K562 (cell line): ENCODE measurements around the gene CDKN2C. TPM values are rescaled to one million over a fixed set of nuclear protein-coding genes. Genes with fewer than 3 reads are reported as not detected.

Experiments used
- C11orf30 ChIP-seq: fragments of 450-650 bp; IDR thresholded peaks from 2 replicates; pipeline ENCODE4 v1.6.1; 2016; ENCODE audit warnings: low read depth, mild to moderate bottlenecking
- CCNT2 ChIP-seq: IDR thresholded peaks from 2 replicates; pipeline ENCODE4 v1.6.1; 2011; ENCODE audit warnings: borderline replicate concordance, low read depth, mild to moderate bottlenecking, moderate library complexity, mixed read lengths, low read length; ENCODE audit not compliant: insufficient read length; ENCODE audit errors: extremely low read depth
- ERF ChIP-seq: fragments of 450-650 bp; formaldehyde crosslinking; IDR thresholded peaks from 2 replicates; pipeline ENCODE4 v1.4.0; 2020; ENCODE audit warnings: mild to moderate bottlenecking, mixed read lengths
- GATAD2B ChIP-seq: fragments of 450-650 bp; IDR thresholded peaks from 2 replicates; pipeline ENCODE4 v1.6.1; 2017; ENCODE audit warnings: mild to moderate bottlenecking, borderline replicate concordance
- KHSRP ChIP-seq: fragments of 450-650 bp; IDR thresholded peaks from 2 replicates; pipeline ENCODE4 v1.6.1; 2017
- KLF10 ChIP-seq: fragments of 250-450 bp; sonication (Bioruptor Pico); IDR thresholded peaks from 2 replicates; pipeline ENCODE4 v1.6.1; 2021; ENCODE audit warnings: matching md5 sums
- L3MBTL2 ChIP-seq: fragments of 450-650 bp; IDR thresholded peaks from 2 replicates; pipeline ENCODE4 v1.6.1; 2016; ENCODE audit warnings: mild to moderate bottlenecking, moderate library complexity
- PML ChIP-seq: IDR thresholded peaks from 2 replicates; pipeline ENCODE4 v1.6.1; 2012; ENCODE audit warnings: low read length, inconsistent platforms
- SMARCE1 ChIP-seq: fragments of 450-650 bp; IDR thresholded peaks from 2 replicates; pipeline ENCODE4 v1.7.1; 2016; ENCODE audit warnings: mild to moderate bottlenecking
- TBL1XR1 ChIP-seq, 2 experiments: IDR thresholded peaks; 2 replicates each; pipeline ENCODE4 v1.6.1; 2012; ENCODE audit warnings: improper control_type of control experiment in 2 of 2, low read length in 2 of 2, mild to moderate bottlenecking in 1 of 2
- ZKSCAN8 ChIP-seq: fragments of 200-800 bp; sonication (Bioruptor generic); IDR thresholded peaks from 2 replicates; pipeline ENCODE4 v1.6.1; 2016; ENCODE audit warnings: missing genetic modification characterization, missing compliant biosample characterization
- ZNF121 ChIP-seq: sonication (generic); formaldehyde crosslinking; conservative IDR thresholded peaks from 2 replicates; pipeline ENCODE4 v1.8.0; 2022; ENCODE audit warnings: missing genetic modification reagents
- polyA plus RNA-seq, 8 experiments: library from polyadenylated mRNA; depleted of rRNA in 4 of 8; stranded (reverse) in 5 of 8; unstranded in 3 of 8; fragments of >200 nt; fragmentation: Nextera tagmentation in 2 of 8; fragmentation: Illumina TruSeq in 1 of 8; extraction: Ambion mirVana in 2 of 8; extraction: Trizol in 1 of 8; gene quantifications; 2 replicates each; pipeline versions ENCODE4 v1.2.1 to v1.2.3, GENCODE V29; 2011 to 2014; ENCODE audit warnings: inconsistent platforms in 1 of 8, missing spikeins in 1 of 8
- total RNA-seq, 7 experiments: library from RNA; depleted of rRNA in 6 of 7; stranded (reverse); fragments of >200 nt in 6 of 7; fragmentation: Illumina TruSeq in 2 of 7; extraction: Trizol in 2 of 7; gene quantifications; 2 replicates each; pipeline versions ENCODE4 v1.2.1 to v1.2.3, GENCODE V29; 2011 to 2021; ENCODE audit warnings: low replicate concordance in 1 of 7
- TF ChIP-seq, protein P1 (sequence below), 2 experiments: fragments of 450-650 bp; IDR thresholded peaks; 2 replicates each; pipeline ENCODE4 v1.6.1; 2016
- TF ChIP-seq, protein P2 (sequence below): fragments of 450-650 bp; formaldehyde crosslinking; IDR thresholded peaks from 2 replicates; pipeline ENCODE4 v1.4.0; 2020; ENCODE audit warnings: mild to moderate bottlenecking, mixed read lengths
- TF ChIP-seq, protein P3 (sequence below): fragments of 250-450 bp; sonication (Bioruptor Pico); IDR thresholded peaks from 2 replicates; pipeline ENCODE4 v1.5.0; 2021; ENCODE audit warnings: mild to moderate bottlenecking, borderline replicate concordance
- TF ChIP-seq, protein P4 (sequence below): sonication (generic); formaldehyde crosslinking; IDR thresholded peaks from 2 replicates; pipeline ENCODE4 v1.8.0; 2022; ENCODE audit warnings: mild to moderate bottlenecking, low read depth, missing genetic modification reagents
- TF ChIP-seq, protein P5 (sequence below): fragments of 250-450 bp; sonication (Bioruptor Pico); IDR thresholded peaks from 2 replicates; pipeline ENCODE4 v1.5.0; 2020; ENCODE audit warnings: mild to moderate bottlenecking

Gene CDKN2C
- total and polyA plus RNA-seq, 9 of the 15 experiments (the other 6 are each of a cell fraction or from before 2014, with no cell fraction given), result 11.9 to 74.3 (median 45.9) TPM

GRCh38 chr1:50968821-50969610 lies 1.0 kb upstream of the CDKN2C start (continued):
- TF ChIP-seq, protein P1, sequence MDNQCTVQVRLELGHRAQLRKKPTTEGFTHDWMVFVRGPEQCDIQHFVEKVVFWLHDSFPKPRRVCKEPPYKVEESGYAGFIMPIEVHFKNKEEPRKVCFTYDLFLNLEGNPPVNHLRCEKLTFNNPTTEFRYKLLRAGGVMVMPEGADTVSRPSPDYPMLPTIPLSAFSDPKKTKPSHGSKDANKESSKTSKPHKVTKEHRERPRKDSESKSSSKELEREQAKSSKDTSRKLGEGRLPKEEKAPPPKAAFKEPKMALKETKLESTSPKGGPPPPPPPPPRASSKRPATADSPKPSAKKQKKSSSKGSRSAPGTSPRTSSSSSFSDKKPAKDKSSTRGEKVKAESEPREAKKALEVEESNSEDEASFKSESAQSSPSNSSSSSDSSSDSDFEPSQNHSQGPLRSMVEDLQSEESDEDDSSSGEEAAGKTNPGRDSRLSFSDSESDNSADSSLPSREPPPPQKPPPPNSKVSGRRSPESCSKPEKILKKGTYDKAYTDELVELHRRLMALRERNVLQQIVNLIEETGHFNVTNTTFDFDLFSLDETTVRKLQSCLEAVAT (IDR thresholded peaks at IDR 0.05), result peak in 1 of 2 experiments; percentile 90
- no peak for TF ChIP-seq KHSRP
- TF ChIP-seq TBL1XR1 (IDR thresholded peaks at IDR 0.05; ENCODE audit: low read length in 2 of 2), result 0 out of 4 replicates have a peak, but pooled peaks of 1 of the 2 experiments have one; percentile 30
- peak; percentile 50 for TF ChIP-seq CCNT2
- TF ChIP-seq L3MBTL2, result no peak
- TF ChIP-seq ZKSCAN8 (CRISPR knock-in tag), result no peak
- TF ChIP-seq, protein P2, sequence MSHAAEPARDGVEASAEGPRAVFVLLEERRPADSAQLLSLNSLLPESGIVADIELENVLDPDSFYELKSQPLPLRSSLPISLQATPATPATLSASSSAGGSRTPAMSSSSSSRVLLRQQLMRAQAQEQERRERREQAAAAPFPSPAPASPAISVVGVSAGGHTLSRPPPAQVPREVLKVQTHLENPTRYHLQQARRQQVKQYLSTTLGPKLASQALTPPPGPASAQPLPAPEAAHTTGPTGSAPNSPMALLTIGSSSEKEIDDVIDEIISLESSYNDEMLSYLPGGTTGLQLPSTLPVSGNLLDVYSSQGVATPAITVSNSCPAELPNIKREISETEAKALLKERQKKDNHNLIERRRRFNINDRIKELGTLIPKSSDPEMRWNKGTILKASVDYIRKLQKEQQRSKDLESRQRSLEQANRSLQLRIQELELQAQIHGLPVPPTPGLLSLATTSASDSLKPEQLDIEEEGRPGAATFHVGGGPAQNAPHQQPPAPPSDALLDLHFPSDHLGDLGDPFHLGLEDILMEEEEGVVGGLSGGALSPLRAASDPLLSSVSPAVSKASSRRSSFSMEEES (CRISPR knock-in tag), result no peak
- TF ChIP-seq C11orf30, result no peak
- TF ChIP-seq, protein P3, sequence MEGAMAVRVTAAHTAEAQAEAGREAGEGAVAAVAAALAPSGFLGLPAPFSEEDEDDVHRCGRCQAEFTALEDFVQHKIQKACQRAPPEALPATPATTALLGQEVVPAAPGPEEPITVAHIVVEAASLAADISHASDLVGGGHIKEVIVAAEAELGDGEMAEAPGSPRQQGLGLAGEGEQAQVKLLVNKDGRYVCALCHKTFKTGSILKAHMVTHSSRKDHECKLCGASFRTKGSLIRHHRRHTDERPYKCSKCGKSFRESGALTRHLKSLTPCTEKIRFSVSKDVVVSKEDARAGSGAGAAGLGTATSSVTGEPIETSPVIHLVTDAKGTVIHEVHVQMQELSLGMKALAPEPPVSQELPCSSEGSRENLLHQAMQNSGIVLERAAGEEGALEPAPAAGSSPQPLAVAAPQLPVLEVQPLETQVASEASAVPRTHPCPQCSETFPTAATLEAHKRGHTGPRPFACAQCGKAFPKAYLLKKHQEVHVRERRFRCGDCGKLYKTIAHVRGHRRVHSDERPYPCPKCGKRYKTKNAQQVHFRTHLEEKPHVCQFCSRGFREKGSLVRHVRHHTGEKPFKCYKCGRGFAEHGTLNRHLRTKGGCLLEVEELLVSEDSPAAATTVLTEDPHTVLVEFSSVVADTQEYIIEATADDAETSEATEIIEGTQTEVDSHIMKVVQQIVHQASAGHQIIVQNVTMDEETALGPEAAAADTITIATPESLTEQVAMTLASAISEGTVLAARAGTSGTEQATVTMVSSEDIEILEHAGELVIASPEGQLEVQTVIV (CRISPR knock-in tag), result no peak
- TF ChIP-seq KLF10 (CRISPR knock-in tag), result no peak
- TF ChIP-seq GATAD2B, result no peak
- 0 out of 2 replicates have a peak, but pooled peaks have one; percentile 9 for TF ChIP-seq PML
- TF ChIP-seq, protein P4, sequence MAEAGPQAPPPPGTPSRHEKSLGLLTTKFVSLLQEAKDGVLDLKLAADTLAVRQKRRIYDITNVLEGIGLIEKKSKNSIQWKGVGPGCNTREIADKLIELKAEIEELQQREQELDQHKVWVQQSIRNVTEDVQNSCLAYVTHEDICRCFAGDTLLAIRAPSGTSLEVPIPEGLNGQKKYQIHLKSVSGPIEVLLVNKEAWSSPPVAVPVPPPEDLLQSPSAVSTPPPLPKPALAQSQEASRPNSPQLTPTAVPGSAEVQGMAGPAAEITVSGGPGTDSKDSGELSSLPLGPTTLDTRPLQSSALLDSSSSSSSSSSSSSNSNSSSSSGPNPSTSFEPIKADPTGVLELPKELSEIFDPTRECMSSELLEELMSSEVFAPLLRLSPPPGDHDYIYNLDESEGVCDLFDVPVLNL (CRISPR knock-in tag), result peak; percentile 59; the same call in 1 of the 2 replicates
- no peak; the same call in 1 of the 2 replicates for TF ChIP-seq SMARCE1
- 0 out of 2 replicates have a peak, but pooled peaks have one; percentile 53 for TF ChIP-seq ERF (CRISPR knock-in tag)
- no peak for TF ChIP-seq ZNF121 (CRISPR knock-in tag)
- TF ChIP-seq, protein P5, sequence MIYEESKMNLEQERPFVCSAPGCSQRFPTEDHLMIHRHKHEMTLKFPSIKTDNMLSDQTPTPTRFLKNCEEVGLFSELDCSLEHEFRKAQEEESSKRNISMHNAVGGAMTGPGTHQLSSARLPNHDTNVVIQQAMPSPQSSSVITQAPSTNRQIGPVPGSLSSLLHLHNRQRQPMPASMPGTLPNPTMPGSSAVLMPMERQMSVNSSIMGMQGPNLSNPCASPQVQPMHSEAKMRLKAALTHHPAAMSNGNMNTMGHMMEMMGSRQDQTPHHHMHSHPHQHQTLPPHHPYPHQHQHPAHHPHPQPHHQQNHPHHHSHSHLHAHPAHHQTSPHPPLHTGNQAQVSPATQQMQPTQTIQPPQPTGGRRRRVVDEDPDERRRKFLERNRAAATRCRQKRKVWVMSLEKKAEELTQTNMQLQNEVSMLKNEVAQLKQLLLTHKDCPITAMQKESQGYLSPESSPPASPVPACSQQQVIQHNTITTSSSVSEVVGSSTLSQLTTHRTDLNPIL (CRISPR knock-in tag), result no peak
